Gastroesophageal sphincter (tissue), 4 donors: ENCODE data around the gene PGGT1B. TPM values are rescaled to one million over a fixed set of nuclear protein-coding genes. Genes with fewer than 3 reads are reported as not detected.

Source experiments
- ATAC-seq: fragments of 150-250 bp; one replicate; pipeline ENCODE4 v1.9.1; 2016; ENCODE audit warnings: mild to moderate bottlenecking, moderate library complexity
- H3K27ac ChIP-seq, 4 donors: fragments of 200-600 bp; sonication (generic) in 3 of 4; 1 replicate in 3 of 4; 2 replicates in 1 of 4; pipeline ENCODE4 v1.5.1; 2016 to 2019
- H3K27me3 ChIP-seq: fragments of 200-600 bp; sonication (generic); one replicate; pipeline ENCODE4 v1.5.1; 2019
- H3K36me3 ChIP-seq, 2 donors: fragments of 200-600 bp; sonication (generic); one replicate each; pipeline ENCODE4 v1.5.1; 2019; ENCODE audit warnings: control low read depth in 1 of 2
- H3K4me1 ChIP-seq, 3 donors: fragments of 200-600 bp; sonication (generic); 1 replicate in 2 of 3; 2 replicates in 1 of 3; pipeline ENCODE4 v1.5.1; 2016 to 2019; ENCODE audit warnings: control low read depth in 2 of 3
- H3K4me3 ChIP-seq, 2 donors: fragments of 200-600 bp; sonication (generic); one replicate each; pipeline ENCODE4 v1.5.1; 2019; ENCODE audit warnings: mild to moderate bottlenecking in 1 of 2, moderate library complexity in 1 of 2
- H3K9me3 ChIP-seq, 3 donors: fragments of 200-600 bp; sonication (generic); one replicate each; pipeline ENCODE4 v1.5.1; 2017 to 2019; ENCODE audit warnings: control low read depth in 2 of 3
- CTCF ChIP-seq, 4 experiments: fragments of 200-600 bp in 2 of 4; fragments of 450-650 bp in 2 of 4; sonication (generic) in 1 of 4; IDR thresholded peaks; one replicate each; pipeline ENCODE4 v1.5.1; 2017 to 2019; ENCODE audit warnings: antibody characterized with exemption in 4 of 4, mild to moderate bottlenecking in 2 of 4, moderate library complexity in 2 of 4
- EP300 ChIP-seq: sonication (generic); formaldehyde crosslinking; IDR thresholded peaks from one replicate; pipeline ENCODE4 v1.6.1; 2017; ENCODE audit warnings: antibody characterized with exemption, mild to moderate bottlenecking
- POLR2A ChIP-seq, 2 donors: fragments of 450-650 bp; IDR thresholded peaks; one replicate each; pipeline ENCODE4 v1.6.1; 2017; ENCODE audit warnings: antibody characterized with exemption in 2 of 2, mild to moderate bottlenecking in 2 of 2, moderate library complexity in 1 of 2
- WGBS, 2 donors: methylation state at CpG; one replicate each; pipeline ENCODE4 v1.1.5; 2018; ENCODE audit warnings: low coverage in 1 of 2; 5-methylcytosine and 5-hydroxymethylcytosine counted together
- small RNA-seq, 4 donors: library from RNA; depleted of rRNA; stranded (forward); fragments of <200 nt; gene quantifications; one replicate each; pipeline ENCODE3, GENCODE V24; 2016
- total RNA-seq, 4 donors: library from RNA; depleted of rRNA; stranded (reverse); fragments of >200 nt; gene quantifications; one replicate each; pipeline ENCODE4 v1.1.0, GENCODE V29; 2016

The PGGT1B gene
- total RNA-seq, 4 donors from 2014 or later: 9.9 to 14.9 (median 11.6) TPM

GRCh38 chr5:115160975-115161475, 101.7 kb downstream of the PGGT1B start:
- TF ChIP-seq CTCF (IDR thresholded peaks at IDR 0.05) (no peak), EP300 (no peak), POLR2A (IDR thresholded peaks at IDR 0.05) (no peak)
- Histone ChIP-seq H3K36me3 (no peaks in the 10 kb centered on the region), H3K4me3 (no peak overlapping the region), H3K27ac (no peak overlapping the region), H3K9me3 (peaks cover 0 to 7% (median 0%) of the 10 kb centered on the region in 3 donors), H3K27me3 (peaks cover 14% of the 10 kb centered on the region), H3K4me1 (no peaks in the 10 kb centered on the region)
- ATAC-seq: no peak
- WGBS, 2 donors: 80 to 98% methylated on average over 3 of the region's 3 CpGs

Small RNAs within 50 kb of the gene (small RNA-seq; reads per million reads assigned to genes)
- gene HMGN1P15: 0 reads per million in 4 donors

Other genes with a start within 250 kb of the PGGT1B start
- 1 to 10 TPM in 3 of 4 donors, under 1 TPM in 1; 0.81 to 9.7 (median 2.7) TPM for gene TRIM36, start 93.0 kb downstream of the PGGT1B start, total RNA-seq
- 10 to 100 TPM in 2 of 4 donors, 1 to 10 TPM in 2; 6.1 to 19.9 (median 11.9) TPM for gene CCDC112, start 33.8 kb upstream of the PGGT1B start, total RNA-seq